Loucy (cell line): ENCODE results near the gene SPATA3.

Source experiments
- H2AFZ ChIP-seq: fragments of 200-600 bp; sonication (generic); 2 replicates; pipeline ENCODE4 v1.6.0; 2016; ENCODE audit warnings: antibody characterized with exemption, mild to moderate bottlenecking, low read length, moderate library complexity
- H3F3A ChIP-seq: fragments of 200-600 bp; 2 replicates; pipeline ENCODE4 v1.6.0; 2016; ENCODE audit warnings: antibody characterized with exemption, low read depth, mild to moderate bottlenecking
- H3K27me3 ChIP-seq: fragments of 200-600 bp; sonication (generic); 2 replicates; pipeline ENCODE4 v1.6.1; 2014; ENCODE audit warnings: low read length, mild to moderate bottlenecking; ENCODE audit not compliant: insufficient read depth, poor library complexity, severe bottlenecking
- H3K36me3 ChIP-seq: fragments of 200-600 bp; sonication (generic); 2 replicates; pipeline ENCODE4 v1.6.1; 2016; ENCODE audit warnings: low read length; ENCODE audit not compliant: insufficient read depth
- H3K4me1 ChIP-seq: fragments of 200-600 bp; sonication (generic); 2 replicates; pipeline ENCODE4 v1.5.1; 2014; ENCODE audit warnings: low read length, mild to moderate bottlenecking; ENCODE audit not compliant: insufficient read depth, poor library complexity, severe bottlenecking
- H3K4me2 ChIP-seq: fragments of 200-600 bp; sonication (generic); 2 replicates; pipeline ENCODE4 v1.6.0; 2014; ENCODE audit warnings: antibody characterized with exemption, low read length, low read depth, mild to moderate bottlenecking; ENCODE audit not compliant: poor library complexity, severe bottlenecking
- H3K4me3 ChIP-seq: fragments of 200-600 bp; sonication (generic); 2 replicates; pipeline ENCODE4 v1.5.1; 2014; ENCODE audit warnings: low read length, mild to moderate bottlenecking, mixed read lengths; ENCODE audit not compliant: poor library complexity, severe bottlenecking
- H3K79me2 ChIP-seq: fragments of 200-600 bp; sonication (generic); 2 replicates; pipeline ENCODE4 v1.6.1; 2014; ENCODE audit warnings: low read length; ENCODE audit not compliant: insufficient read depth
- H3K9ac ChIP-seq: fragments of 200-600 bp; sonication (generic); 2 replicates; pipeline ENCODE4 v1.6.0; 2014; ENCODE audit warnings: mild to moderate bottlenecking, low read depth, low read length, moderate library complexity; ENCODE audit not compliant: poor library complexity, severe bottlenecking
- H3K9me2 ChIP-seq: fragments of 200-600 bp; sonication (generic); replicated peaks from 2 replicates; pipeline ENCODE4 v1.6.1; 2016; ENCODE audit warnings: low read depth, low read length, mixed read lengths
- H3K9me3 ChIP-seq: fragments of 200-600 bp; sonication (generic); 2 replicates; pipeline ENCODE4 v1.6.1; 2014; ENCODE audit warnings: mild to moderate bottlenecking, antibody characterized with exemption, low read length, low read depth; ENCODE audit not compliant: insufficient read depth
- H4K20me1 ChIP-seq: fragments of 200-600 bp; sonication (generic); 2 replicates; pipeline ENCODE4 v1.6.0; 2014; ENCODE audit warnings: antibody characterized with exemption, low read length, mild to moderate bottlenecking; ENCODE audit not compliant: insufficient read depth, poor library complexity, severe bottlenecking
- CTCF ChIP-seq: fragments of 200-600 bp; sonication (generic); conservative IDR thresholded peaks from 2 replicates; pipeline ENCODE4 v1.5.1; 2014; ENCODE audit warnings: mild to moderate bottlenecking, antibody characterized with exemption, low read length
- EZH2phosphoT487 ChIP-seq: fragments of 200-600 bp; IDR thresholded peaks from 2 replicates; pipeline ENCODE4 v1.6.1; 2018; ENCODE audit warnings: antibody characterized with exemption, mild to moderate bottlenecking, moderate library complexity, borderline replicate concordance

The SPATA3 gene

GRCh38 chr2:231011526-231011925 lies 15.6 kb downstream of the SPATA3 start:
- Histone ChIP-seq H3K9me3 (no peaks in the 10 kb centered on the region), H3K4me3 (no peak overlapping the region), H2AFZ (no peak overlapping the region), H3K4me2 (no peak overlapping the region), H3K36me3 (no peaks in the 10 kb centered on the region), H4K20me1 (no peaks in the 10 kb centered on the region), H3K79me2 (no peaks in the 10 kb centered on the region), H3F3A (no peaks in the 10 kb centered on the region), H3K9me2 (no peaks in the 10 kb centered on the region), H3K27me3 (no peaks in the 10 kb centered on the region), H3K4me1 (no peaks in the 10 kb centered on the region), H3K9ac (no peak overlapping the region)
- no peak for TF ChIP-seq EZH2phosphoT487
- no peak for TF ChIP-seq CTCF

GRCh38 chr2:231012463-231012862 lies 16.5 kb downstream of the SPATA3 start:
- no peaks in the 10 kb centered on the region for H3K27me3 ChIP-seq
- no peaks in the 10 kb centered on the region for H3K9me2 ChIP-seq
- H3K4me3 ChIP-seq: no peak overlapping the region
- H3K4me1 ChIP-seq: no peaks in the 10 kb centered on the region
- no peak overlapping the region for H3K9ac ChIP-seq
- no peaks in the 10 kb centered on the region for H4K20me1 ChIP-seq
- no peak overlapping the region for H2AFZ ChIP-seq
- TF ChIP-seq EZH2phosphoT487: no peak
- TF ChIP-seq CTCF: no peak
- H3K36me3 ChIP-seq: no peaks in the 10 kb centered on the region
- H3K79me2 ChIP-seq: no peaks in the 10 kb centered on the region
- no peaks in the 10 kb centered on the region for H3K9me3 ChIP-seq
- no peak overlapping the region for H3K4me2 ChIP-seq
- H3F3A ChIP-seq: no peaks in the 10 kb centered on the region

- H3F3A ChIP-seq: no peaks in the 10 kb centered on the region
- no peak overlapping the region for H3K4me3 ChIP-seq
- H3K4me2 ChIP-seq: no peak overlapping the region
- H3K9me2 ChIP-seq: no peaks in the 10 kb centered on the region
- H3K9me3 ChIP-seq: no peaks in the 10 kb centered on the region
- H3K27me3 ChIP-seq: no peaks in the 10 kb centered on the region
- H3K4me1 ChIP-seq: no peaks in the 10 kb centered on the region
- no peaks in the 10 kb centered on the region for H4K20me1 ChIP-seq
- no peak overlapping the region for H2AFZ ChIP-seq
- no peak for TF ChIP-seq CTCF
- no peak for TF ChIP-seq EZH2phosphoT487
- no peaks in the 10 kb centered on the region for H3K79me2 ChIP-seq
- H3K9ac ChIP-seq: no peak overlapping the region
- no peaks in the 10 kb centered on the region for H3K36me3 ChIP-seq
Observed at GRCh38 chr2:231013820-231014219, 17.9 kb downstream of the SPATA3 start.
